Cardiac fibroblast (primary cell): Measurements from ENCODE around the gene NKIRAS1.
"Not testable (repeated sequence)": the region's sequence is repeated elsewhere in the genome, so short reads cannot be mapped to it uniquely, and the experiment has no call there.

Source experiments
- DNase-seq, 2 donors: peaks; one replicate each; pipeline versions ENCODE4 v3.0.0 to v3.0.0-alpha.2; 2010; ENCODE audit warnings: low read depth in 2 of 2
- H3K4me3 ChIP-seq, 2 donors: replicated peaks in 1 of 2; 1 replicate in 1 of 2; 2 replicates in 1 of 2; pipeline ENCODE4 v1.5.1; 2011; ENCODE audit warnings: low read depth in 2 of 2, low read length in 2 of 2, mild to moderate bottlenecking in 2 of 2, moderate library complexity in 1 of 2
- CTCF ChIP-seq: IDR thresholded peaks from one replicate; pipeline ENCODE4 v1.5.1; 2011; ENCODE audit warnings: low read depth, mild to moderate bottlenecking, low read length, inconsistent platforms

The NKIRAS1 gene

GRCh38 chr3:23888617-23889228 lies 28.1 kb downstream of the NKIRAS1 start:
- DNase-seq, result peak; percentile 69 to 71
- TF ChIP-seq CTCF, result peak; percentile 76
- no peak overlapping the region for H3K4me3 ChIP-seq

GRCh38 chr3:23886311-23886710 lies 30.5 kb downstream of the NKIRAS1 start:
- no peak for DNase-seq
- no peak for TF ChIP-seq CTCF
- no peak overlapping the region for H3K4me3 ChIP-seq

- TF ChIP-seq CTCF, result no peak
- no peak for DNase-seq
- H3K4me3 ChIP-seq, result no peak overlapping the region
These were observed 31.6 kb downstream of the NKIRAS1 start for GRCh38 chr3:23885210-23885609.

GRCh38 chr3:23884481-23884880 lies 32.3 kb downstream of the NKIRAS1 start:
- DNase-seq, result no peak
- H3K4me3 ChIP-seq, result no peak overlapping the region
- peak; percentile 16 for TF ChIP-seq CTCF

GRCh38 chr3:23882487-23882918 lies 34.3 kb downstream of the NKIRAS1 start:
- H3K4me3 ChIP-seq, result no peak overlapping the region
- TF ChIP-seq CTCF, result no peak
- no peak for DNase-seq

GRCh38 chr3:23881993-23882392 lies 34.8 kb downstream of the NKIRAS1 start:
- not testable (repeated sequence) for H3K4me3 ChIP-seq, DNase-seq

GRCh38 chr3:23880703-23881339 lies 36.0 kb downstream of the NKIRAS1 start:
- no peak for DNase-seq
- no peak for TF ChIP-seq CTCF
- H3K4me3 ChIP-seq, result no peak overlapping the region
